GM19035 (cell line): ENCODE measurements around the gene VAV3.
"Not testable (repeated sequence)": the region's sequence is repeated elsewhere in the genome, so short reads cannot be mapped to it uniquely, and the experiment has no call there.

ENCODE experiments used
- ATAC-seq: cut with Tn5 transposase; IDR thresholded peaks from one replicate; pipeline ENCODE4 v1.9.1; 2021; ENCODE audit not compliant: unreplicated experiment

VAV3 gene

GRCh38 chr1:107661158-107661557 is 303.8 kb downstream of the VAV3 start:
- ATAC-seq = no peak

GRCh38 chr1:107659961-107660360 is 305.0 kb downstream of the VAV3 start:
- no peak for ATAC-seq

- ATAC-seq = no peak
These were observed 307.6 kb downstream of the VAV3 start for GRCh38 chr1:107657356-107657755.

DNA sequence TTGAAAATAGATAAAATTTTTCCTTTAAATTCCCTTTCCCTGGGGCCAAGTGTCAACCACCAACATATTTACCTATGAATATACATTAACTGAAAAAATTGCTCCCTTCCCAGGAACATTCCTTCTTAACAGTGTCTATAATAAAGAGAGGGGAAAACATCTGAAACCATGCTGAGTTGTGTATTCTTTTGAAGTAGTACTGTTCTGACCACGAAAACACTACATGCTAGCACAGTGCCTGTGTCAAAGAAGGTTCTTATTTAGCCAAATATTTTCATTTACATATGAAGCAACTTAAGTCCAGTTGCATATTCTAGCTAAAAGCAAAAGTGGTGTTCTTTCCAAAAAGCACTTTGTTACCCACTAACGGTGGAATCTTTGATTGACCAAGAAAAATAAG is 311.2 kb downstream of the VAV3 start:
- no peak for ATAC-seq

- ATAC-seq = no peak
These were observed 312.0 kb downstream of the VAV3 start for GRCh38 chr1:107653005-107653404.

DNA sequence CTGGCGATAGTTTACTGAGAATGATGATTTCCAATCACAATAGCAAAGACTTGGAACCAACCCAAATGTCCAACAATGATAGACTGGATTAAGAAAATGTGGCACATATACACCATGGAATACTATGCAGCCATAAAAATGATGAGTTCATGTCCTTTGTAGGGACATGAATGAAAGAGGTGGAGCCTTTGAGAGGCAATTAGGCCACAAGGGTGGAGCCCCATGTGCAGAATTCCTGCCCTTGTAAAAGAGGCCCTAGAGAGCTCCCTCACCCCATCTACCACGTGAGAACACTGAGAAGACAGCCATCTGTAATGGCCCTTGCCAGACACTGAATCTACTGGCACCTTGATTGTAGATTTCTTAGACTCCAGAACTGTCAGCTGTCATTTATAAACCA is 314.2 kb downstream of the VAV3 start:
- not testable (repeated sequence) for ATAC-seq

- no peak for ATAC-seq
These were observed 316.0 kb downstream of the VAV3 start for GRCh38 chr1:107649023-107649422.

DNA sequence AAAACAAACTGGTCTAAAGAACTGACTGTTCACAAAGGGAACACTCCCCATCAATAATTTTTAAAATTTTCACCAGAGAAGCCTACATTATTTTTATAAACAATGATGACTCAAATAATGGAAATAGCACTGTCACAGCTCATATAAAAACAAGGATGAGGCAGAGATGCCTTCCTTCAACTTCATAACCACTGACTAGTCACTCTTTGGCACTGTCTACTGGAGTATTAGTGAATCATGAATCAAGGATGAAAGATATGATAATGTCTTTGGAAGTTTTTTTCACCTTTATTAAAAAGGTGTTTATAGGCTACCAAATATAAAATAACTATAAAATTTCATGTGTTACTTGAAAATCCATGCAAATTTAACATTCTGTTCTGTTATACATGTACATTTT is 316.9 kb downstream of the VAV3 start:
- no peak for ATAC-seq

GRCh38 chr1:107647012-107647411 is 318.0 kb downstream of the VAV3 start:
- ATAC-seq = no peak

DNA sequence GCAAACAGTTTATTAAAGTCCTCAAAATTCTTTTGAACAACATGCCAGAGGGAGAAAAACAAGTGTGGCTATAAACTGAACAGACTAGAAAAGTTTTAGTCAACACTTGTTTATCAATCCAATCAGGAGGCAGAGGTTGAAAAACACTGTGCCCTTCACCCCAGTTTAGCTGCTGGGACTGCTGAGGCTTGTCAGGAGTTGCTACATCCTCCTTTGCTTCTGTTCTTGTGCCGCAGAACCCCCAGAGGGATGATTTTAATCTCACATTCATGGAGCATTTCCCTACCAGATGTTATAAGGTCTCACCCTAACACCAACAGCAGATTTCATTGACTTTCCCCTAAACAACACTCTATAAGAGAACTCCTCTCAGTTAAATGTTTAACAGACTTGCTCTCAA is 321.2 kb downstream of the VAV3 start:
- no peak for ATAC-seq

DNA sequence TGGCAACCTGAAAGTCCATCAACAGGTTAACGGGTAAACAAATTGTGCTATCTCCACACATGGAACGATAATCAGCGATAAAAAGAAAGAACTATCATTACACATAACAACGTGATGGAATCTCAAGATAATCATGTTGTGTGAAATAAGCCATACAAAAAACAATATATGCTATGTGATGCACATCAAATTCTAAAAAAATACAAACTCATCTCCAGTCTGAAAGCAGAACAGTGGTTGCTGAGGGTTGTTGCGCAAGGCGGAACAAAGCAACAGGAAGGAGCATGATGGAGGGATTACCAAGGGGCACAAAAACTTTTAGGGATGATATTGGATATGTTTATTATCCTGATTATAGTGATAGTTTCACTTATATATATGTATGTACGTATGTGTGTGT is 324.8 kb downstream of the VAV3 start:
- no peak for ATAC-seq

DNA sequence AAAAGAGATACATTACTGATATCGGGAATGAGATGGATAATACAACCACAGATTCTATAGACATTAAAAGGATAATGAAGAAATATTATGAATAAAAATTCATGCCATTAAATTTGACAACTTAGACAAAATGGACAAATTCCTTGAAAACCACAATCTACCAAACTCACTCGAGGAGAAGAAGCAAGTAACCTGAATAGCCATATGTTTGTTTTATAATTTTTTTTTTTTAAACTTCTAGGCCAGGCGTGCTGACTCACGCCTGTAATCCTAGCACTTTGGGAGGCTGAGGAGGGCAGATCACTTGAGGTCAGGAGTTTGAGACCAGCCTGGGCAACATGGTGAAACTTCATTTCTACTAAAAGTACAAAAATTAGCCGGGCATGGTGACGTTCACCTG is 327.9 kb downstream of the VAV3 start:
- ATAC-seq = no peak

DNA sequence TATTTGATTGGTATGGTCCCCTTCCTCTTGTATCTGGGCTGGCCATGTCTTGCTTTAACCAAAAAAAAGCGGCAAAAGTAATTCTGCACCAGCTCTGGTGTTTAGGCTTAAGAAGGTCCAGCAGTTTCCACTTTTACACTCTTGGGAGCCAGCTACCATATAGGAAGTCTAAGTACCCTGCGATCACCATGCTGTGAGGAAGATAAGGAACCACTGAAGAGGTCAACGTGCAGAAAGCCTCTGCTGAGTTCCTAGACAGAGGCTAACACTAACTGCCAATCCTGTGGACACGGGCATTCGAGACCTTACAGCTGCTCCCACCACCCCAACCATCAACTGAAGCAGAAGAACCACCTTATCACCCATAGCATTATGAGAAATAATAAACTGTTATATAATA is 331.4 kb downstream of the VAV3 start:
- no peak for ATAC-seq

GRCh38 chr1:107626073-107626796 is 338.7 kb downstream of the VAV3 start:
- no peak for ATAC-seq

DNA sequence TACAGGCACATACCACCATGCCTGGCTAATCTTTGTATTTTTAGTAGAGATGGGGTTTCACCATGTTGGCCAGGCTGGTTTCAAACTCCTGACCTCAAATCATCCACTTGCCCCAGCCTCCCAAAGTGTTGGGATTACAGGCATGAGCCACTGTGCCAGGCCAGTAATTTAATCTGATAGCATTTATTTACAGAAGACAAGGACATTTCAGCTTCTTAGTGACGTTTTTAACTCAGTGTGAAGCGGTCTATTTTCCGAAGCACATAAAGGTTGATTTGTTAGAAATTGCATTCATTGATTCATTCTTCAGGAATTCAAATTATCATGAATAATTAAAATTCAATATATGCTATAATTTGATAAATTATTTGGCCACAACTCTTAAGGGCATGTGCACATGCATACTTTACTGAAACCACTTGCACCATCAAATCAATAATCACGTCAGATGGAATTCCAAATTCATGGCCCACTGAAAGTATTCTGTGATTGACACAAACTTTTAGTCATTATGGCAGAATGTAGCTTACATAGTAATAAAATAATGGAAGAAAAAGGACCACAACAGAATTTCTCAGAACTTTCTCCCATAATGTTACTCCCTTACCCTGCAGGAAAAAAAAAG is 339.5 kb downstream of the VAV3 start:
- ATAC-seq = no peak

- no peak for ATAC-seq
These were observed 341.5 kb downstream of the VAV3 start for GRCh38 chr1:107623431-107623830.

- no peak for ATAC-seq
These were observed 342.0 kb downstream of the VAV3 start for GRCh38 chr1:107622966-107623365.

- ATAC-seq = no peak
These were observed 342.4 kb downstream of the VAV3 start for GRCh38 chr1:107622535-107622934.

- ATAC-seq = no peak
These were observed 344.2 kb downstream of the VAV3 start for GRCh38 chr1:107620753-107621152.

- ATAC-seq = no peak
These were observed 346.4 kb downstream of the VAV3 start for GRCh38 chr1:107618539-107618938.

- ATAC-seq = no peak
These were observed 347.1 kb downstream of the VAV3 start for GRCh38 chr1:107617921-107618320.

- ATAC-seq = no peak
These were observed 347.5 kb downstream of the VAV3 start for GRCh38 chr1:107617456-107617855.

GRCh38 chr1:107609808-107610207 is 355.2 kb downstream of the VAV3 start:
- ATAC-seq = no peak
